Activated T-cell treated with anti-CD3 and anti-CD28 coated beads, Interleukin-2, amount 50 U/mL, for 72 hours (primary cell): ENCODE results near the gene SUMF2. TPM values are rescaled to one million over a fixed set of nuclear protein-coding genes. Genes with fewer than 3 reads are reported as not detected.
"Not testable (repeated sequence)": the region's sequence is repeated elsewhere in the genome, so short reads cannot be mapped to it uniquely, and the experiment has no call there.

ENCODE experiments used
- ATAC-seq, 2 donors: fragments of 150-1000 bp; cut with Tn5 transposase; replicated peaks in 1 of 2; 2 replicates each; pipeline ENCODE4 v1.10.0; 2021; ENCODE audit warnings: moderate library complexity in 2 of 2, mild to moderate bottlenecking in 1 of 2
- DNase-seq, 2 donors: peaks; one replicate each; pipeline ENCODE4 v3.0.0; 2021 to 2022; ENCODE audit warnings: mixed read lengths in 1 of 2
- H3K27ac Mint-ChIP-seq: one replicate; pipeline ENCODE4 v1.8.0; 2022; ENCODE audit warnings: mild to moderate bottlenecking, moderate library complexity, mixed read lengths
- H3K27me3 Mint-ChIP-seq: one replicate; pipeline ENCODE4 v1.8.0; 2022; ENCODE audit warnings: low read depth, mixed read lengths
- H3K36me3 Mint-ChIP-seq, 2 donors: one replicate each; pipeline ENCODE4 v1.8.0; 2022; ENCODE audit warnings: mixed read lengths in 2 of 2, mild to moderate bottlenecking in 1 of 2; ENCODE audit not compliant: insufficient read depth in 2 of 2
- H3K4me1 Mint-ChIP-seq: one replicate; pipeline ENCODE4 v1.8.0; 2022; ENCODE audit warnings: low read depth, mixed read lengths
- H3K4me3 Mint-ChIP-seq, 2 donors: one replicate each; pipeline ENCODE4 v1.8.0; 2022; ENCODE audit warnings: mild to moderate bottlenecking in 2 of 2, mixed read lengths in 2 of 2, moderate library complexity in 2 of 2
- H3K9me3 Mint-ChIP-seq, 2 donors: one replicate each; pipeline ENCODE4 v1.8.0; 2022; ENCODE audit warnings: mixed read lengths in 2 of 2
- total RNA-seq, 2 donors: library from RNA; stranded (reverse); gene quantifications; one replicate each; pipeline ENCODE4 v1.2.3, GENCODE V29; 2022

Gene SUMF2
- 100 to 1,000 TPM; 125 to 141 TPM for total RNA-seq

DNA sequence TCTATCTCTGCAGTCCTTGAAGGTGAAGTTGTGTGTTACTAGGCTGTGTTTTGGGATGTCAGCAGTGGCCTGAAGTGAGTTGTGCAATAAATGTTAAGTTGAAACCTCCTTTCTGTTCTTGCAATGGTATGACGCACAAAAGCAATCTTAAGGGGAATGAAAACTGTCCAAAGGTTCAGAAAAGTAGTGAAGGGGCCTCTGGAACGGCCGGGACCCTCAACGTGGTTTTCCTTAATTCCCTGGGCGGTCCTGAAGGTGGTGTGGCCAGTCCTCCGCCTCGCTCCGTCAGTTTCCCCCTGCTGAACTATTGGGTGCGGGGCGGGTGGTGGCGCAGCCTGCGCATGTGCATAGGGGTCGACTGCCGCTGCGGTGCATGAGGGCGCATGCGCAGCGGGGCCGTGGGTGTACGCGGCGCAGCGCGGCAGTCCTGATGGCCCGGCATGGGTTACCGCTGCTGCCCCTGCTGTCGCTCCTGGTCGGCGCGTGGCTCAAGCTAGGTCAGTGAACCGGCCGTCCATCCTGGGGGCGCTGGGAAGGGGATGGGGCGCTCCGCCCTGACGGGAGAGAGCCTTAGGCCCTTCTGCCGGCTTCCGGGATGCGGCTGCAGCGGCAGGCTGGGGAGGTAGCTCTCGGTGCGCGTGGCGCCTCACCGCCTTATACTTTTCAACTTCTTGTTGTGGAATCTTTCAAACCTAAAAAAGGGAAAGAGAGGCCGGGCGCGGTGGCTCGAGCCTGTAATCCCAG, at the start of gene SUMF2:
SUMF2 (plus strand) TSS at position 405 of the 744 bp plus-strand sequence; CDS start at position 431, 26 bp downstream.
- no peaks in the 10 kb centered on the region for H3K9me3 Mint-ChIP-seq
- H3K4me1 Mint-ChIP-seq = peaks cover 48% of the 10 kb centered on the region
- H3K4me3 Mint-ChIP-seq = peak within 1 kb of the TSS; percentile 91 to 92
- peak; percentile 91 to 92 for DNase-seq
- ATAC-seq = peak; percentile 93
- H3K27me3 Mint-ChIP-seq = no peaks in the 10 kb centered on the region
- H3K27ac Mint-ChIP-seq = peak within 1 kb of the TSS; percentile 95
- H3K36me3 Mint-ChIP-seq = peaks cover 13 to 34% of the 10 kb centered on the region in 2 donors

DNA sequence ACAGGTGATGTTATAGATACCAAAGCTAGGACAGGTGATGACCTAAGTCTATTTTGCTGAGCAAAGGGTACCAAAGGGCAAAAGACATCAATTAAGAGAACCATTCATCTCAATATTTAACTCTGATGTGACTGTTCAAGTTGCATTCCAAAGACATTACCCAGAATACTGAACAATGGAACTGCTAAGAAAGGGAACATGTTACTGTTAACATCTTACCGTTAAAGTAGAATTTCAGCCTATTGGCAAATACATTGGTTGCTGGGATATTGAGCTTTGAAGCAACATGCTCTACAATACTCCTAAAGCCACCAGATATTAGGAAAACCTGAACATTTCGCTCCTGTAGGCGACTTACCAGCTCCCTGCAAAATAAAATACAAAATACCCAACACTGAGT, 47.1 kb upstream of the SUMF2 start:
- DNase-seq, H3K4me1 Mint-ChIP-seq, ATAC-seq, H3K9me3 Mint-ChIP-seq, H3K27ac Mint-ChIP-seq, H3K4me3 Mint-ChIP-seq, H3K27me3 Mint-ChIP-seq: not testable (repeated sequence)
- H3K36me3 Mint-ChIP-seq = peaks cover 4 to 19% of the 10 kb centered on the region in 2 donors

DNA sequence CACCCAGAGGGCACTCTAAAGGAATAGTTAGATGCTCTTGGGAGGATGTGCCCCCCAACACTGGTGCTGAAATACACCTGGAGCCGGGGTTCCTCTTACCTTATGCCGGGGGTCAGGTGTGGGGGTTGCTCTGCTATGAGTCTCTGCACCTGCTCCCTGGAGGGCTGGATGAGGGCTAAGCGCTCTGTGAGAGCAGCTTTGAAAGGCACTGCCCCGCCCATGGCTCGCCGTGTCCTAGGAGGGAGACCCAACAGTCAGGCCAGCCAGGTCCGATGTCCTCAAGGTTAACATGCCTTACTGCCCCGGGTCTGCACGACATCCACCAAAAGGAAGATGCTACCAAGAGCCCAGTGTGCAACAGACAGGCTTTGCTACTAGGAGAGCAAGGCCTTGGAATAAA, 44.6 kb upstream of the SUMF2 start:
- H3K4me1 Mint-ChIP-seq = no peaks in the 10 kb centered on the region
- H3K9me3 Mint-ChIP-seq = no peaks in the 10 kb centered on the region
- H3K36me3 Mint-ChIP-seq = peaks cover 4 to 13% of the 10 kb centered on the region in 2 donors
- no peaks in the 10 kb centered on the region for H3K27me3 Mint-ChIP-seq
- ATAC-seq = no peak
- no peak overlapping the region for H3K27ac Mint-ChIP-seq
- no peak for DNase-seq
- no peak overlapping the region for H3K4me3 Mint-ChIP-seq

DNA sequence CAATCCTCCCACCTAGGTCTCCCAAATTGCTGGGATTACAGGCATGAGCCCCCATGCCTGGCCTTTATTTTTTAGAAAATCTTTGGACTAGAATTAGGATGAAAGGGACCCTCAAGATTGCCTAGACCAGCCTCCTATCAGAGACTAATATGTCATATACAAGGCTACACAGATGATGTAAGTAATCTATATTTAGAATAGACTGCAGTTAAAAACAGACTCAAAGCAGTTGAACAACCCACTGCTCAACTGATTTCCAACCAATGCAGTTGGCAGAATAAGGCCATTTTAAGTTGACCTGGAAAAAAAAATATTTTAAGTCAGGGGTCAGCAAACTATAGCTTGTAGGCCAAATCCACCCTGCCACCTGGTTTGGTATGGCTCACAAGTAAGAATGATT, 40.6 kb upstream of the SUMF2 start:
- Mint-ChIP-seq H3K4me1 (no peaks in the 10 kb centered on the region), H3K4me3 (no peak overlapping the region), H3K9me3 (no peaks in the 10 kb centered on the region), H3K36me3 (peaks cover 6 to 16% of the 10 kb centered on the region in 2 donors), H3K27me3 (no peaks in the 10 kb centered on the region), H3K27ac (no peak overlapping the region)
- ATAC-seq = no peak
- no peak for DNase-seq

DNA sequence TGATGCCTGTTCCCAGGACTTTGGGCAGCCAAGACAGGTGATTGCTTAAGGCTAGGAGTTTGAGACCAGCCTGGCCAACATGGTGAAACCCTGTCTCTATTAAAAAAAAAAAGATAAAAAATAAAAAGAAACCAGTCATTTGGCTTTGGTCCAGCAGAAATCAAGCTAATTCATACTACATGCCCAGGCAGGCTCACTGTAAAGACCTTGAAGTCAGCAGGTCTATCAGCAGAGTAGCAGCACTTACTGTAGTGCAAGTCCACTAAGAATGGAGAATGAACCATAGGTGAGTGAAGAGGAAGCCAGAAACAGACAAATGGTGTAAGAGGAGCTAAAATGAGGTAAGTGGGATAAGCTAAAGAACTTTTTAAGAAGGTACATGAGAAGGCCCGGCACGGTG, 37.5 kb upstream of the SUMF2 start:
- H3K4me1 Mint-ChIP-seq = peaks cover 3% of the 10 kb centered on the region
- H3K27me3 Mint-ChIP-seq = no peaks in the 10 kb centered on the region
- no peak overlapping the region for H3K4me3 Mint-ChIP-seq
- no peak overlapping the region for H3K27ac Mint-ChIP-seq
- peaks cover 4 to 13% of the 10 kb centered on the region in 2 donors for H3K36me3 Mint-ChIP-seq
- DNase-seq (no peak), ATAC-seq (no peak)
- no peaks in the 10 kb centered on the region for H3K9me3 Mint-ChIP-seq

DNA sequence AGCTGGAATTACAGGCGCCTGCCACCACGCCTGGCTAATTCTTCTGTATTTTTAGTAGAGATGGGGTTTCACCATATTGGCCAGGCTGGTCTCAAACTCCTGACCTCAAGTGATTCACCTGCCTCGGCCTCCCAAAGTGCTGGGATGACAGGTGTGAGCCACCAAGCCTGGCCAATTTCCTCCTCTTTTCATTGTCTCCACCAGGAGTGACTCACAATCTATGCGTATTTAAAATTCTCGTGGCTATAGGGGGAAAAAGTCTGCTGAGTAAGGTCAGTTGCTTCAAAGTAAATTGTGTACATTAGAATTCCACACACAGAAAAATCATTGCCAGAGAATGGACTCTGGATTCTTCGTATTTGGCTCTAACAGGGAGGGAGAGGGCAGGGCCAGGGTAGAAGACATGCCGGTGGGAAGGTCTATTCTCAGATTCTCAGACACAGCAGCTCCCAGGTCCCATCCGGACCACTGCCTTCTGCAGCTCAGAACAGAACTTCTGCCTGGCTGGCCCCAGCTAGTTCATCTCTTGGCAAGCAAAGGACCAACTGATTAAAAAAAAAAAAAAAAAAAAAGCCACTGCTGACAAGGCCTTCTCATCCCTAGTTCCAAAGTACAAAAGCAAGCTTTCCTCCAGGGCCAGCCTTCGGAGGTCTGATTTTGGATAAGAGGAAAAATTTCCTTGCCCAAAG, 35.0 kb upstream of the SUMF2 start:
- H3K36me3 Mint-ChIP-seq = peaks cover 6 to 17% of the 10 kb centered on the region in 2 donors

DNA sequence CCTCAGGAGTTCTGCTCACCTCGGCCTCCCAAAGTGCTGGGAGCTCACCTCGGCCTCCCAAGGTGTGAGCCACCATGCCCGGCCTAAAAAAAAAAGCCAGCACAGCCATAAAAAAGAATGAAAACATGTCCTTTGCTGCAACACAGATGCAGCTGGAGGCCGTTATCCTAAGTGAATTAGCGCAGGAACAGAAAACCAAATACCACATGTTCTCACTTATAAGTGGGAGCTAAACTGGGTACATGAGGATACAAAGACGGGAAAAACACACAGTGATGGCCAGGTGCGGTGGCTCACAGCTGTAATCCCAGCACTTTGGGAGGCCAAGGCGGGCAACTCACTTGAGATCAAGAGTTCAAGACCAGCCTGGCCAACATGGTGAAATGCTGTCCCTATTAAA, 33.7 kb upstream of the SUMF2 start:
- Mint-ChIP-seq H3K4me3 (no peak overlapping the region), H3K27me3 (no peaks in the 10 kb centered on the region), H3K9me3 (no peaks in the 10 kb centered on the region), H3K27ac (no peak overlapping the region), H3K4me1 (peaks cover 19% of the 10 kb centered on the region), H3K36me3 (peaks cover 6 to 12% of the 10 kb centered on the region in 2 donors)
- no peak for DNase-seq
- no peak for ATAC-seq

More for the DNA sequence above, 35.0 kb upstream of the SUMF2 start:
- H3K9me3 Mint-ChIP-seq = no peaks in the 10 kb centered on the region
- H3K27ac Mint-ChIP-seq = no peak overlapping the region
- DNase-seq (no peak), ATAC-seq (no peak)
- H3K4me3 Mint-ChIP-seq = no peak overlapping the region
- no peaks in the 10 kb centered on the region for H3K27me3 Mint-ChIP-seq
- H3K4me1 Mint-ChIP-seq = peaks cover 19% of the 10 kb centered on the region

- not testable (repeated sequence) for H3K9me3 Mint-ChIP-seq, DNase-seq, ATAC-seq, H3K27me3 Mint-ChIP-seq, H3K27ac Mint-ChIP-seq
- peaks cover 6 to 12% of the 10 kb centered on the region in 2 donors for H3K36me3 Mint-ChIP-seq
- peaks cover 19% of the 10 kb centered on the region for H3K4me1 Mint-ChIP-seq
- H3K4me3 Mint-ChIP-seq = peak overlapping the region; percentile 69 to 96
These were observed 32.5 kb upstream of the SUMF2 start for GRCh38 chr7:56031556-56031955.

DNA sequence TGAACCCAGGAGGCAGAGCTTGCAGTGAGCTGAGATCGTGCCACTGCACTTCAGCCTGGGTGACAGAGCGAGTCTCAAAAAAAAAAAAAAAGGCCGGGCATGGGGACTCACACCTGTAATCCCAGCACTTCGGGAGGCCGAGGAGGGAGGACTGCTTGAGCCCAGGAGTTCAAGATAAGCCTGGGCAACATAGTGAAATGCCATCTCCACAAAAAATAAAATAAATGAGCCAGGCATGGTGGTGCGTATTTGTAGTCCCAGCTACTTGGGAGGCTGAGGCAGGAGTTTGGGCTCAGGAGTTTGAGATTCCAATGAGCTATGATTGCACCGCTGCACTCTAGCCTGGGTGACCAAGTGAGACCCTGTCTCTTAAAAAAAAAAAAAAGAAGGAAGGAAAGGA, 31.5 kb upstream of the SUMF2 start:
- peaks cover 4 to 10% of the 10 kb centered on the region in 2 donors for H3K36me3 Mint-ChIP-seq
- not testable (repeated sequence) for H3K9me3 Mint-ChIP-seq, H3K27ac Mint-ChIP-seq, ATAC-seq, H3K27me3 Mint-ChIP-seq, DNase-seq
- H3K4me3 Mint-ChIP-seq = peak overlapping the region; percentile 69 to 96
- H3K4me1 Mint-ChIP-seq = peaks cover 19% of the 10 kb centered on the region

- H3K4me1 Mint-ChIP-seq = peaks cover 19% of the 10 kb centered on the region
- ATAC-seq (peak; percentile 97 to 98), DNase-seq (peak; percentile 79 to 81)
- peak overlapping the region; percentile 89 for H3K27ac Mint-ChIP-seq
- peaks cover 4 to 10% of the 10 kb centered on the region in 2 donors for H3K36me3 Mint-ChIP-seq
- H3K9me3 Mint-ChIP-seq = no peaks in the 10 kb centered on the region
- peak overlapping the region; percentile 85 to 96 for H3K4me3 Mint-ChIP-seq
- no peaks in the 10 kb centered on the region for H3K27me3 Mint-ChIP-seq
These were observed 30.2 kb upstream of the SUMF2 start for GRCh38 chr7:56033671-56034432.

- H3K4me3 Mint-ChIP-seq = no peak overlapping the region
- no peak overlapping the region for H3K27ac Mint-ChIP-seq
- H3K36me3 Mint-ChIP-seq = peaks cover 0 to 2% of the 10 kb centered on the region in 2 donors
- H3K4me1 Mint-ChIP-seq = no peaks in the 10 kb centered on the region
- no peaks in the 10 kb centered on the region for H3K9me3 Mint-ChIP-seq
- no peaks in the 10 kb centered on the region for H3K27me3 Mint-ChIP-seq
- ATAC-seq = no peak
- no peak for DNase-seq
These were observed 23.4 kb upstream of the SUMF2 start for GRCh38 chr7:56040730-56041129.

GRCh38 chr7:56045758-56046157, 18.3 kb upstream of the SUMF2 start:
- not testable (repeated sequence) for H3K27me3 Mint-ChIP-seq, H3K27ac Mint-ChIP-seq, ATAC-seq, H3K9me3 Mint-ChIP-seq, DNase-seq, H3K36me3 Mint-ChIP-seq, H3K4me3 Mint-ChIP-seq
- peaks cover 26% of the 10 kb centered on the region for H3K4me1 Mint-ChIP-seq
